Mesenchymal stem cell (in vitro differentiated cells and primary cell): ENCODE measurements around the gene RXRB. TPM values are rescaled to one million over a fixed set of nuclear protein-coding genes. Genes with fewer than 3 reads are reported as not detected.
A peak's percentile ranks its signal among the peaks of the same experiment; 100 is the strongest.
"Not testable (repeated sequence)": the region's sequence is repeated elsewhere in the genome, so short reads cannot be mapped to it uniquely, and the experiment has no call there.

ENCODE experiments used
- DNase-seq: peaks from one replicate; pipeline ENCODE4 v3.0.0-alpha.2; 2013
- H2AFZ ChIP-seq: one replicate; pipeline ENCODE4 v1.6.1; 2013; ENCODE audit warnings: low read depth, mild to moderate bottlenecking, control low read depth, inconsistent platforms, low read length, moderate library complexity
- H2AK5ac ChIP-seq: 2 replicates; pipeline ENCODE4 v1.6.1; 2013; ENCODE audit warnings: low read length, moderate library complexity, mild to moderate bottlenecking, inconsistent platforms; ENCODE audit not compliant: severe bottlenecking
- H2BK120ac ChIP-seq: one replicate; pipeline ENCODE4 v1.6.1; 2013; ENCODE audit warnings: low read depth, mild to moderate bottlenecking, inconsistent platforms, low read length, moderate library complexity
- H2BK12ac ChIP-seq, 2 experiments: one replicate each; pipeline ENCODE4 v1.6.1; 2013; ENCODE audit warnings: inconsistent platforms in 2 of 2, low read length in 2 of 2, mild to moderate bottlenecking in 2 of 2, moderate library complexity in 2 of 2, control low read depth in 1 of 2
- H2BK15ac ChIP-seq: one replicate; pipeline ENCODE4 v1.6.1; 2013; ENCODE audit warnings: mild to moderate bottlenecking, low read depth, inconsistent platforms; ENCODE audit not compliant: poor library complexity, severe bottlenecking
- H2BK5ac ChIP-seq: 2 replicates; pipeline ENCODE4 v1.6.1; 2013; ENCODE audit warnings: low read depth, mild to moderate bottlenecking, low read length, control low read depth, inconsistent platforms; ENCODE audit not compliant: poor library complexity, severe bottlenecking
- H3K14ac ChIP-seq, 2 experiments: one replicate each; pipeline ENCODE4 v1.6.1; 2013; ENCODE audit warnings: inconsistent platforms in 2 of 2, low read length in 2 of 2, control low read depth in 1 of 2, mild to moderate bottlenecking in 1 of 2, moderate library complexity in 1 of 2
- H3K18ac ChIP-seq, 2 experiments: one replicate each; pipeline ENCODE4 v1.6.1; 2013; ENCODE audit warnings: inconsistent platforms in 2 of 2, low read length in 2 of 2, control low read depth in 1 of 2, low read depth in 1 of 2, mild to moderate bottlenecking in 1 of 2
- H3K23ac ChIP-seq, 2 experiments: one replicate each; pipeline ENCODE4 v1.6.1; 2013; ENCODE audit warnings: inconsistent platforms in 2 of 2, low read length in 2 of 2, mild to moderate bottlenecking in 2 of 2, moderate library complexity in 2 of 2, control low read depth in 1 of 2
- H3K27ac ChIP-seq: 2 replicates; pipeline ENCODE4 v1.5.1; 2013; ENCODE audit warnings: mild to moderate bottlenecking, moderate library complexity, low read length, control low read depth, inconsistent platforms; ENCODE audit not compliant: poor library complexity, severe bottlenecking
- H3K27me3 ChIP-seq, 2 experiments: 2 replicates each; pipeline versions ENCODE4 v1.6.1 to v1.7.0; 2013; ENCODE audit warnings: low read length in 2 of 2, mild to moderate bottlenecking in 2 of 2, moderate library complexity in 2 of 2, control low read depth in 1 of 2, inconsistent platforms in 1 of 2; ENCODE audit not compliant: control insufficient read depth in 1 of 2, insufficient read depth in 1 of 2
- H3K36me3 ChIP-seq, 2 experiments: 2 replicates each; pipeline versions ENCODE4 v1.6.1 to v1.7.0; 2013; ENCODE audit warnings: low read length in 2 of 2, control low read depth in 1 of 2, inconsistent platforms in 1 of 2, low read depth in 1 of 2, mild to moderate bottlenecking in 1 of 2; ENCODE audit not compliant: insufficient read depth in 2 of 2, control insufficient read depth in 1 of 2
- H3K4ac ChIP-seq, 2 experiments: one replicate each; pipeline ENCODE4 v1.6.1; 2013; ENCODE audit warnings: inconsistent platforms in 2 of 2, low read length in 2 of 2, mild to moderate bottlenecking in 2 of 2, moderate library complexity in 2 of 2, control low read depth in 1 of 2, low read depth in 1 of 2
- H3K4me1 ChIP-seq: 2 replicates; pipeline ENCODE4 v1.6.1; 2013; ENCODE audit warnings: low read depth, low read length, control low read depth; ENCODE audit not compliant: control insufficient read depth, insufficient read depth
- H3K4me2 ChIP-seq: 2 replicates; pipeline ENCODE4 v1.6.1; 2013; ENCODE audit warnings: low read length, mild to moderate bottlenecking, inconsistent platforms; ENCODE audit not compliant: poor library complexity, severe bottlenecking
- H3K4me3 ChIP-seq, 2 experiments: 2 replicates each; pipeline versions ENCODE4 v1.5.1 to v1.7.0; 2013; ENCODE audit warnings: low read length in 2 of 2, mild to moderate bottlenecking in 2 of 2, control low read depth in 1 of 2, low read depth in 1 of 2; ENCODE audit not compliant: insufficient read depth in 1 of 2
- H3K79me1 ChIP-seq: replicated peaks from 2 replicates; pipeline ENCODE4 v1.6.1; 2013; ENCODE audit warnings: mild to moderate bottlenecking, control low read depth, low read length, inconsistent platforms; ENCODE audit not compliant: poor library complexity, severe bottlenecking
- H3K9ac ChIP-seq: 2 replicates; pipeline ENCODE4 v1.7.0; 2013; ENCODE audit warnings: mild to moderate bottlenecking, low read length, moderate library complexity
- H3K9me3 ChIP-seq: 2 replicates; pipeline ENCODE4 v1.7.0; 2013; ENCODE audit warnings: mild to moderate bottlenecking, low read length; ENCODE audit not compliant: control insufficient read depth
- H4K8ac ChIP-seq: one replicate; pipeline ENCODE4 v1.6.1; 2013; ENCODE audit warnings: inconsistent platforms, mild to moderate bottlenecking, low read length, moderate library complexity
- H4K91ac ChIP-seq: one replicate; pipeline ENCODE4 v1.6.1; 2013; ENCODE audit warnings: mild to moderate bottlenecking, low read length, inconsistent platforms
- WGBS: methylation state at CpG from one replicate; pipeline ENCODE4 v1.1.7; 2013; ENCODE audit warnings: mixed read lengths; 5-methylcytosine and 5-hydroxymethylcytosine counted together
- small RNA-seq: library from polyadenylated mRNA; stranded (forward); fragments of <200 nt; extraction: miRNeasy Mini kit (QIAGEN cat#:217004); gene quantifications from one replicate; pipeline ENCODE3, GENCODE V24; 2013; ENCODE audit warnings: low read depth

RXRB gene

GRCh38 chr6:33150560-33150959, 49.9 kb downstream of the RXRB start:
- H4K91ac ChIP-seq = not testable (repeated sequence)
- WGBS = 98% methylated on average over 3 of the region's 3 CpGs

GRCh38 chr6:33147807-33148666, 52.4 kb downstream of the RXRB start:
- H3K27me3 ChIP-seq = peaks cover 11 to 14% of the 10 kb centered on the region in 2 experiments
- no peak overlapping the region for H3K14ac ChIP-seq
- no peaks in the 10 kb centered on the region for H3K79me1 ChIP-seq
- no peak overlapping the region for H2AK5ac ChIP-seq
- peaks cover 9% of the 10 kb centered on the region for H3K9me3 ChIP-seq
- H2BK12ac ChIP-seq = no peak overlapping the region
- H3K18ac ChIP-seq = no peak overlapping the region
- H3K27ac ChIP-seq = no peak overlapping the region
- no peak overlapping the region for H2BK5ac ChIP-seq
- H3K36me3 ChIP-seq = no peaks in the 10 kb centered on the region
- H3K4me2 ChIP-seq = no peak overlapping the region
- H3K9ac ChIP-seq = peak overlapping the region; percentile 47
- H3K23ac ChIP-seq = no peak overlapping the region
- H3K4me1 ChIP-seq = peaks cover 2% of the 10 kb centered on the region
- no peak overlapping the region for H4K8ac ChIP-seq
- H2BK15ac ChIP-seq = no peak overlapping the region
- WGBS = 20% methylated on average over 4 of the region's 8 CpGs
- no peak overlapping the region for H2AFZ ChIP-seq
- H2BK120ac ChIP-seq = no peak overlapping the region
- no peak overlapping the region for H3K4me3 ChIP-seq
- no peak overlapping the region for H4K91ac ChIP-seq
- peak; percentile 60 for DNase-seq
- H3K4ac ChIP-seq = no peak overlapping the region

More at GRCh38 chr6:33150560-33150959, 49.9 kb downstream of the RXRB start:
- not testable (repeated sequence) for H2BK15ac ChIP-seq, H3K4me2 ChIP-seq, H3K9ac ChIP-seq, H2AFZ ChIP-seq, DNase-seq, H3K4me3 ChIP-seq, H2BK12ac ChIP-seq, H4K8ac ChIP-seq, H3K4ac ChIP-seq, H3K9me3 ChIP-seq, H3K79me1 ChIP-seq, H3K36me3 ChIP-seq, H3K23ac ChIP-seq, H2AK5ac ChIP-seq, H3K4me1 ChIP-seq, H3K18ac ChIP-seq, H3K14ac ChIP-seq, H2BK5ac ChIP-seq, H2BK120ac ChIP-seq, H3K27ac ChIP-seq
- peaks cover 11 to 13% of the 10 kb centered on the region in 2 experiments for H3K27me3 ChIP-seq

GRCh38 chr6:33144373-33144772, 56.1 kb downstream of the RXRB start:
- Histone ChIP-seq H3K4ac (no peak overlapping the region), H3K27ac (no peak overlapping the region), H3K36me3 (no peaks in the 10 kb centered on the region), H2BK12ac (no peak overlapping the region), H3K27me3 (peaks cover 5 to 36% of the 10 kb centered on the region in 2 experiments), H2BK5ac (no peak overlapping the region), H3K79me1 (no peaks in the 10 kb centered on the region), H4K91ac (no peak overlapping the region), H2BK120ac (no peak overlapping the region), H2BK15ac (no peak overlapping the region), H3K18ac (no peak overlapping the region), H3K14ac (no peak overlapping the region), H3K9me3 (peaks cover 2% of the 10 kb centered on the region), H3K23ac (no peak overlapping the region), H2AFZ (no peak overlapping the region), H3K9ac (no peak overlapping the region), H3K4me1 (peaks cover 2% of the 10 kb centered on the region), H4K8ac (no peak overlapping the region), H2AK5ac (no peak overlapping the region), H3K4me2 (no peak overlapping the region), H3K4me3 (no peak overlapping the region)
- DNase-seq = peak; percentile 18
- 100% methylated on average over 1 of the region's 1 CpG for WGBS

Small RNA genes lying within 50 kb of the gene (small RNA-seq; reads per million reads assigned to genes)
- gene MIR219A1 (27.3 reads per million, percentile 88 among the genes with 10 or more reads in this experiment), gene RNY4P10 (not detected)
